Activated CD8-positive, alpha-beta memory T cell treated with anti-CD3 and anti-CD28 coated beads, Interleukin-2, amount 50 U/mL, for 1 hour (primary cell): ENCODE measurements around the gene CAMK1D.

Experiments used
- DNase-seq: peaks from one replicate; pipeline ENCODE4 v3.0.0-alpha.2; 2020; ENCODE audit errors: extremely low read depth

CAMK1D gene

DNA sequence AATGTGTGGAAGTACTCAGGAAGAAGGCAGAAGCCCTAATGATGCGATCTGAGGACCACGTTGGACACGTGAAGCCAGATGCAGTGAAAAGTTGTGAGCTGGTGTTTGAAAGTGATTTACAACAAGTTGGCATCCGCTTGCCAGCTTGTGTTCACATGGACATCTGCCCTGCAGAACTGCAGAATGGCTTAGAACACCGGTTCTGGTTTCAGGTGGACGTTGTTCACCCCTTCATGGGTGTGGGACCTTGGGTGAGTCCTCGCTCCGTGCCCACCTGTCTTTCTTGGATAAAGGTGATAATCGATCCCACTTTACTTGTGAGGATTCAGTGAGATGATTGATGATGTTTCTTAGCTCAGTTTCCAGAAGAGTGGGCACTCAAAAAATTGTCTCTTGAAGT is 53.8 kb downstream of the CAMK1D start:
- DNase-seq, result no peak

DNA sequence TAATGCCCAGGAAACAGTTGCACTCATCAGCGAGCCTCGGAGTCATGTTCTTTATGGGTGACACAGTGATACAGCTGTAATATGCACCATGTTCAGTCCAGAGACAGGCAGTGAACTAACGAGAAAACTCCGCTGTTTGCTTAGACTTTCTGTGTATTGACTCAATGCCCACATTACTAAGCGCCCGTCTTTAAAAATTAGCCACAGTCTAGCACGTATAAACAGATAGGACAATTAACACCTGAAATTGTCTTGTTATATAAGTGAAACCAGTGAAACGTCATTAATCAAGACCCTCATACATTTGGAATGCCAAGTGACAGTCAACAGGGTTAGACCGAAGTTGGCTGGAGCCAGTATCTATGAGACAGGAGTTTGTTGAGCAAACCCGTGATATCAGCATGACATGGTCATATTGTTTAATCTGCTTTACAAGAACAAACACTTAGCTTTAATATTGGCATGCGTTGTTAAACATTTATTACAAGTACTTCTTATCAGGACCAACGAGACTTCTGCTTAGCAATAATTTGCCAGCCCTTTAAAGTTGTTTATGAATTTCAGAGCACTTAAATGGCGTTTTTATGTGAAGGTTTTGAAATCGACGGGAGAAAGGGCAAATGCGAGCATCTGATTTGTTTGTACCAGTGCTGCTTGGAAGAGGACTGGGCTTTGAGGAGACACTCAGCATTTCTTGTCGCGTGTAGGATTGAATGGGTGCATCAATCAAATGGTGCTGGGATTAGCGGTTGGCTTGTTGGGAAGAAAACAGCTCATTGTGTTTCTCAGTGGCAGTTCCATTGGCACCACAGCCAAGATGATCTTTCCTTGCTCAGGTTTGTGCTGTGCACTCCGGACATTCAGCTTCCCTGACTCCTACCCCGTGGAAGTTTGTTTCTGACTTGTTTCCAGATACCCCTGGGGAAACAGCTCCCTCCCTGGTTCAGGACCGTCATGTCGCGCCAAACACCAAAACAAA is 56.3 kb downstream of the CAMK1D start:
- DNase-seq, result no peak

DNA sequence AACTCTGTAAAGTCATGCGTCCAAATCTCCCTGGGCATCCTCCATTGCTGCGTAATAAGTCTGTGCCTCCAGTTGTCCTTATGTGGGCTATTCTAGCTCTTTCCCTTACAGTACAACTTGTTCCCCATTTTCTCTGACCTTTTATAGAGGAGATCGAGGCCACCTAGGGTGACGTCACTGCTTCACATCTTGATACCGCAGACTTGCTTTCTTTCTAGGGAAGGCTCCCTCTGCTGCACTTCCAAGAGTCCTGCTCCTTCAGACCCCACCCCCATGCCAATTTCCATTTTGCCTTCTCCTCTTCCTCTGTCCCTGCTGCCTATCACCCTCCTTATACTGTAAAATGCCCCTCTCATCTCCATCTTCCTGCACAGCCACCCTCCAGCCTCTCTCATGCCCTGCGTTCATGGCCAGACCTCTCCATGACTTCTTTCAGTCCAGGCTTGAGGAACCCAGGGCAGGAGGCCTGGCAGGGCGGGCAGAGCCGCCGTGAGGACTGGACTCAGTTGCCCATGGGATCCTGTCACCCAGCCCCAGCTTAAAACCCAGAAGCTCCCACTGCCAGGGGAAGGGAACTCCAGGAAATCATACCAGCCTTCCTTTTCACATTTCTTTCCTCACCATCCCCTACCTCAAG is 57.5 kb downstream of the CAMK1D start:
- no peak for DNase-seq

DNA sequence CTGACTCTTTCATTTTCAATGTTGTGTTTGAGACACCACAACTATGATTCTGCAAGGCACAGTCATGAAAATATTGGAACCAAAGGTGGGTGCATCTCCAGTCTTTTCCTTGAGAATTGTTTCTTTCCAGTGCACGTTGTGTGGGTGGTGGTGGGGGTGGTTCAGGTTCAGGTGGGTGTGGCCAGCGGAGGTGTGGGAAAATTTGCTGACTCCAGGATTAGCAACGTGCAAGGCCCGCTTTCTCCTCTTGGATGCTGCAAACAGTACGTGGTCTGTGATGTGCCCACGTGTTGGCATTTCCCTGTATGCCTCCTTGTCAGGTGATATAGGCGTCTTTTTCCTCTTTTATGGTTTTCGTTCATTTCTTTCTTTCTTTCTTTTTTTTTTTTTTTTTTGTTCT is 59.1 kb downstream of the CAMK1D start:
- no peak for DNase-seq

DNA sequence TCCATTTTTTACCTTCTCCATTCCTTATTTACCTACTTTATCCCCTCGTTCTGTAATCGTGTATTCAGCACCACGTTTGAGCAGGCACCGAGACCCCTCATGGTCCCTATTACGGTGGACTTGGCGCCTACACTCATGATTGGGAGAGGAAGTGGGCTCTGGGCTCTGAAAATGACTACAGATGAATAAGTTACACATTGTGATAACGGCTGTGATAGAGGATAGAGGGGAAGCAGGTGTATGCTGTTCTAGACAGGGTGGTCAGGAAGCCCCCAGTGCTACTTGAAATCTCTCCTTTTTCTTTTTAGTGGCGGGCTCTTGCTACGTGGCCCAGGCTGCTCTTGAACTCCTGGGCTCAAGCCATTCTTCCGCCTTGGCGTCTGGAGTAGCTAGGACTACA is 59.8 kb downstream of the CAMK1D start:
- DNase-seq, result no peak

DNA sequence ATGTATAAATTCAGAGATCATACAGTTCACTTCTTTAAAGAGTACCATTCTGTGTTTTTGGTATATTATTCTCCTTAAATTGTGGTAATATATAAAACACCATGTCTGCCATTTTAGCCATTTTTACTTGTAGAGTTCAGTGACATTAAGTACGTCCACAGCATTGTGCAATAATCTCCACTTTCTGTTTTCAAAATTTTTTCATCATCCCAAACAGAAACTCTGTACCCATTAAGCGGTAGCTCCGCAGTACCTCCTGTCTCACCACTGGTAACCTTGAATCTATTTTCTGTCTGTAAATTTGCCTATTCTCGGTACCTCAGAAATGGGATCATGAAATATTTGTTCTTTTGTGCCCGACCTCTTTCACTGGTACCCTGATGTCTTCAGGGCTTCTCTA is 60.3 kb downstream of the CAMK1D start:
- DNase-seq, result no peak

DNA sequence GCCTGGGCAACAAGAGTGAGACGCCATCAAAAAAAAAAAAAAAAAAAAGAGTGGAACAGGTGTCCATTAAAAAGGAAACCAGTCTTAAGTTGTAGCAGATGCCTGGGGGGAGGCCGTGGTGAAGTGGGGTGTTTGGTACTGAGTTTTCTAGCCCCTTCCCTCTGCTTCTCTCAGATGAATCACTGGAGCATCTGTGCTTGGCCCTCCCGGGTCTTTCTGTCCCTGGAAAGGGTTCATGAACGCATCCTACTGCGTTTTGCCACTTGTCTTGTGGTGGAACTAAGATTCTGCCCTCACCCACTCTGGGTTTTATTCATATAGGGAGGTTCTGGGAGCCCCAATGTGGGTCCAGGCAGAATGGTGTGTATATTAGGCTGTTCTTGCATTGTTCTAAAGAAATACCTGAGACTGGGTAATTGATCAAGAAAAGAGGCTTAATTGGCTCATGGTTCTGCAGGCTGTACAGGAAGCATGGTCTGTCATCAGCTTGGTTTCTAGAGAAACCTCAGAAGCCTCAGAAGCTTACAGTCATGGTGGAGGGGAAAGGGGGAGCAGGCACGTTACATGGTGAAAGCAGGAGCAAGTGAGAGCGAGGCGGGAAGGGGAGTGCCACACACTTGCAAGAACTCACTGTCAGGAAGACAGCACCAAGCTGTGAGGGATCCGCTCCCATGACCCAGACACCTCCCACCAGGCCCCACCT is 63.5 kb downstream of the CAMK1D start:
- no peak for DNase-seq

DNA sequence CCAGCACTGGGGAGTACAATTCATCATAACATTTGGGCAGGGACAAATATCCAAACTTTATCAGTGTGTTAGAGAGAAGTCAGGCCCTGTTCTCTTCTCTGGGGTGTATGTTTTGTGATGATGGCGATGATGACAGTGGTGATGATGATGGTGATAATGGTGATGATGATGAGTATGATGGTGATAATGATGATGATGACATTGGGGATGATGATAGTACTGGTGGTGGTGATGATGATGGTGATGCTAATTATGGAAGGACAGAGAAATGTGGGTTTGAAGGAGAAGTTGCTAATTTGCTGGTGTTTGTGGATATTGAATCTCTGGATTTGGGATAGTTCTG is 64.0 kb downstream of the CAMK1D start:
- DNase-seq, result no peak

DNA sequence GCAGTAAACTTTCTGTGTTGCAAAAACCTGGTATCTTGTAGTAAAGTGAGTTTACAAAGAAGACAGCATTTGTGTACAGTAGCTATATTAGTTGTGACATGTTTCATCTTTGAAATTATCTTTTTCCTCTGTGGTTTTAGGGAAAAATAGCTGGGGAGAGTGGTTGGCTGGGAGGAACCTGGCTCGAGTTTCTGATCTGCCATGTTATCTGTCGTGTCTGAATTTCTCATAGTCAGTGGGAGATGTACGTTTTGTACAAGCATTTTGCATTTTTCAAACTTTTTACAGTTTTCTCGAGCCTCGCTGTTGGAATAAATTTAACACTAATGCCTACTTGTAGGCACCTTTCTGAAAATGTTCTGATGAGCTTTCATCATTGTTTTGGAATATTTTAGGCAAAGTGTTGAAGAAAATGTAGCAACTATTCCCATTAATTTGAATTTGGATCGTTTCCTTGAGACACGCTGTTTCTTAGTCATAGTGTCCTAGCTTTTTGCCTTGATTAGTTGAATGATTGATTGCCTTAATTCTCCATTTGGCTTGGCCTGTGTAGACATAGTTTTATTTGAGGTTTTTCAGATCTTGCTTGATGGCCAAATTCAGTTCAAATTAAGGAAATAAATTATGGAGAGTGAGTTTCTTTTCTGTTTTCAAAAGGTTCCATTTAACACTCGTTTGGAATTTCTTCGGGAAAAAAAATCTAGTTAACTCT is 65.1 kb downstream of the CAMK1D start:
- no peak for DNase-seq

DNA sequence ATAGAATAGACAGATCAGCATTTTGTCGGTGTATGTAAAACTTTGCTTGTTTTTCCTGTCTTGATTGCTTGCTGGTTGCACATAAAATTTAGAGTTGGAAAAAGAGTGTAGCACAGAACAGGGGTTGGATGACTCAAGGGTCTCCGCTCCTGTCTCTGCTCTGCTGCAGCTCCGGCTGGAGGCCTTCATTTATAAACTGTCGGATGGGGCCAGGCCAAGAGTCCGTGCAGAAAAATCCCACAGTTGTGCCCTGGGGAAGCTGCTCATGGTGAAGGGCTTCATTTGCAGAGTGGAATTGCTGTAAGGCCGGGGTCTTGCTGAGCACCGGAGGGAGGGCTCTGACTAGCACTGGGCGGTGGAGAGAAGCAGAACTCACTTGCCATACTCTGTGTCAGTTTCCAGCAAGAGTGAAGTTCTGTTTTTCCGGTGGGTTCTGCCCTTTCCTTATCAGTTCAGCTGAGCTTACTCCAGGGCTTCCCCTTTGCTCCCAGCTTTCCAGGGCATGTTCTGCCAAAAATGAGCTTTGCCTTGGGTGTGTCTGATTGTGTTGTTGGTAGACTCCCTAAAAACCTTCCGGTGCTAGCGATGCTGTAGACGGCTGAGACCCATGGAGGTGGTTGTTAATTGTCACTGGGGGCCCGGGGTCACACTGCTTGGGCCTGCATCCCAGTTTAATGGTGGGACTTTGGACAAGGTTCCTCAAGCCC is 67.2 kb downstream of the CAMK1D start:
- DNase-seq, result no peak

DNA sequence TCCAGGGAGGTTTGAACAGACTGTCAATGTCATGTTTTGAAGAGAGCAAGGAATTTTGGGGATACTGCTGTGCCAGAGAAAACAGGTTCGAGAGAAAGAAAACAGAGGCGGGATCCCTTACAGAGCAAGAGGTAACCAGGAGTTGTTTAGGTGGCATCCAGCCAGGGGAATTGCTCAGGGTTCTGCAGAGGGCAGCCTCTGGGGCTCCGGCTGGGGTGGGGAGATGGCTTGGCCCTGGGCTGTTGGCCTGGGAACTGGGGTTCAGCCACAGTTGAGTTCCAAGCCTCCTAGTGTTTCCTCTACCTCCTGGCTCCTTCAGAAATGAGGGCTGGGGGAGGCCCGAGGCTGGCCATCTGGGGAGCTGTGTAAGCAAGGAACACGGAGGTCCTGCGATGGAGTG is 68.0 kb downstream of the CAMK1D start:
- DNase-seq, result no peak

DNA sequence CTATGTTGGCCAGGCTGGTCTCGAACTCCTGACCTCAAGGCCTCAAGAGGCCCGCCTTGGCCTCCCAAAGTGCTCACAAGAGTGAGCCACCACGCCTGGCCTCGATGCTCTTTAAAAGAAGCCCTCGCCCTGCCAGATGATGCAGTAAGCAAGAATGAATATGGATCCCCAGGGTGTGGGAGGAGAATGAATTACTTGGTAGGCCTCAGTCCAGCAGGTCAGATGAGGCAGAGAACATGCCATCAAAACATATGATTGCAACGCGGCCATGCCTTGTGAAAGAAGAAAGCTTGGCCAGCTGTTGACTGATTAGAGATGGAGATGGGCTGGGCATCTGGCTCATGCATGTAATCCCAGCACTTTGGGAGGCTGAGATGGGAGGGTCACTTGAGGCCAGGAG is 68.7 kb downstream of the CAMK1D start:
- no peak for DNase-seq

DNA sequence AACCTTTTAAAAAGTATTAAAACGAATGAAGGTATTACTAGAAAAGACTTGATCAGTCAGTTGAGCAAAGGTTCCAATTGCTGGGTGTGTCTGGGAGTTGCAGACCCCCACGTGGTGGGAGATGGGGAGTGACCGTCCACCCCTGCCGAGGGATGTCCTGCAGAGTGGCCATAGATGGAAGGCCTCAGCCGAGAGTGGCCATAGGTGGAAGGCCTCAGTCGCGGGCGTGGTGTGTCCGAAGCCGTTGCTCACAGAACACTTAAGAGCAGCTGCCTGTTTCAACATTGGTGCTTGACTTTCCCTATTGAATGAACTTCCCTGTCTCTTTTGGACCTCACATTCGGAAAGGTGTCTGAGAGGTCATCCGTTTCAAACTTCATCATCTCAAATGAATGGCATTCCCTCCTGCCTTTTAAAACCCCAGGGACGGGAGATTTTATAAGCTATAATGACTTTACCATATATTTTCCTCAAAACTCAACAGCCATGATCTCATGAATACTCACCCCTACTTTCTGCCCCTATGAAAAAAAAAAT is 69.4 kb downstream of the CAMK1D start:
- DNase-seq, result no peak

DNA sequence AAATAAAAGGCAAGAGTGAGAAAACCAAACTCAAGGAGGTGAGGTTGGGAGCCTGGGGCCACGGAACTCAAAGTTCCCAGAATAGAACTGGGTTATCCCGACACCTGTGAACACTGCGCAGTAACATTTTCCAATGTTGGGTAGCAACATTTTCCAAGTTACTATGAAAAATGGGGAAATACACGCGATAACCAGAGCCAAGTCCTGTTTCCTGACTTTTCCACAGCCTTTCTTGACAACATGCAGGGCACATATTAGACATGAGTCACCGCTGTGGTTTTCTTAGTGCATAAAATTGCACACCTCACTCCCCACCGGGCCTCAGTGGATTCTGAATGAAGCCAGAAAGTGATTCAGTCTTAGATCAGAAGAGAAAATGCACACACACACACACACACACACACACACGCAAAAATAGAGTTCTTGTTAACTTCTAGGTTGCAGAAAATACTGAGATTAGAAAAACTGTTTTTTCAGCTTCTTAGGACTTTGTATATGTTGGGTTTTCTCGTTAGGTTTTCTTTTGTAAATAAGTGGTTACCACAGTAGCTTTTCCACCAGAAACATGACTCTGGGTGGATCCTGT is 70.0 kb downstream of the CAMK1D start:
- DNase-seq, result peak; percentile 53

DNA sequence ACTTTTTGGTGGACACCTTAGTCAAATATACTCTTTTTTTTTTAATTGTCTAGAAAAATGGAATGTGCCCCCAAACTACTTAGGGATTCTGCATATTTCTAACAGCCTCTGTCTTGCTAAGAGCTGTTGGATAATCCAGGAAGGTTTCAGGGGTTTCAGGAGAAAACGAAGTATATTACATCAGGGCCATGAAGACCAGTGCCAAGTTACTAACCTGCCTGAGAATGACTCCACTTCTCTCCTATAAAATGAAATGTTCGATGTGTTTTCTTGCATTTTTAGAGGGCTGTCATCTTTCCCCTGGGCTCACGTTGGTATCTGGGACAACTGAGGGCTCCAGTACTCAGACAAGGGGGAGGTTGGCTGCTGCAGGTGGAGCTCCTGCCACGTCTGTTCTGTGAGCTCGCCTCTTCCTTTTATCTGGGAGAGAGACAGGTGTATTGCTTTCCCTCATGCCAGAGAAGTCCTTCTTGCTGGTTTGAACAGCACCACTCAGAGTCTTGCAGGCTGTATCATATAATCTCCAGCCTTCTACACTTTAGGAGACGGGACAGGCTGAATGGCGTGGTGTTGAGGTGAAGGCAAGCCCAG is 71.3 kb downstream of the CAMK1D start:
- no peak for DNase-seq

DNA sequence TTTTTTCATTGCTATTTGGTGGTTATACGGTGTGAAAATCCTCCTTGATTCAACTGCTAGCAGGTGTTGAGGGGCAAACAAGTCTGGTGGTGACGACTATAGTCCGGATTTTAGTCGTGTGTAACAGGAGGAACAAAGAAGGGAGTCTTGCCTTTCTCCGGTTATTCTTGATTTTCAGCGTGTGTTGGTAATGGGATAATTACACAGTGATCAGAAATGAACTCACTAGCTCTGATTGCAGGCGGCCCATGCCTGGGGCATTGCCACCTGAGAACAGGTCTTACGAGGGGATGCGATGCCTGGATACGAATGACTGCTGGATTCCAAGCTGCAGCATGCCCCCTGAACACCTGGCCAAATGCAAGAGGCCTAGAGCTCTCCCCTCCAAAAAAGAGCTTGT is 72.8 kb downstream of the CAMK1D start:
- no peak for DNase-seq

DNA sequence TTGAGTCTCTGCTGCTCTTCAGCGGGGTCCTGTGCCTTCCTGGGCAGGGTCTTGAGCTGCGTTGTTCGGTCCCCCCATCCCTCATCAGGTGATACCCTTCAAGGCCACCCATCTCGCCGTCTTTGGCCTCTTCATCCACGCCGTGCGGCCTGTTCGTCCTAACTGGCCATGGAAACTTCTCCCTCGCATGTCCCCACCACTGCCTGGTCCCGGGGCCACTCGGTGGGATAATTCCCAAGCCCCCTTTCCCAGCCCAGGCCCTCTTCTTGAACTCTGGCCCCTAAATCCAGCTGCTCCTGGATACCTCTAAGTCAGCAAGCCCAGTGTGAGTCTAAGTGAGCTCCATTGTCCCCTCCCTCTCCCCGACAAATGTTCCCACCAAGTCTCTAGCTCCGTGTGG is 74.5 kb downstream of the CAMK1D start:
- no peak for DNase-seq

DNA sequence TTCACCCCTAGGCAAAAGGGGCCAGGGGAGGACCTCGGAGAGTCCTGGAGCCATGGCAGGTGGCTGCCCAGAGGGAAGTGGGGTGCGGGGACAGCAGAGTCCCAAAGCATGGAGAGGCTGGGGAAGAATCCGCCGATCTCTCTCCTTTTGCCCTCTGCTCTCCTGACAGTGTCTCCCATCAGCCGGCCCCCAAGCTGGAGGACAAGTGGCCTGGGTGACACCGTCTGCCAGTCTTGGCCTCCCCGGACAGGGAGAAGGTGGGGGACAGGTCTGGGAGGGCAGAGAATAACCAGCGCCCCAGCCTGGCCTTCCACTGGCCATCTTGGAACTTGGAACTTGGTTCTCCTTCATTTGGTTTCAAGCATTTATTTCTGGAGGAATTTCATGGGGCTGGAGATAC is 77.9 kb downstream of the CAMK1D start:
- no peak for DNase-seq

DNA sequence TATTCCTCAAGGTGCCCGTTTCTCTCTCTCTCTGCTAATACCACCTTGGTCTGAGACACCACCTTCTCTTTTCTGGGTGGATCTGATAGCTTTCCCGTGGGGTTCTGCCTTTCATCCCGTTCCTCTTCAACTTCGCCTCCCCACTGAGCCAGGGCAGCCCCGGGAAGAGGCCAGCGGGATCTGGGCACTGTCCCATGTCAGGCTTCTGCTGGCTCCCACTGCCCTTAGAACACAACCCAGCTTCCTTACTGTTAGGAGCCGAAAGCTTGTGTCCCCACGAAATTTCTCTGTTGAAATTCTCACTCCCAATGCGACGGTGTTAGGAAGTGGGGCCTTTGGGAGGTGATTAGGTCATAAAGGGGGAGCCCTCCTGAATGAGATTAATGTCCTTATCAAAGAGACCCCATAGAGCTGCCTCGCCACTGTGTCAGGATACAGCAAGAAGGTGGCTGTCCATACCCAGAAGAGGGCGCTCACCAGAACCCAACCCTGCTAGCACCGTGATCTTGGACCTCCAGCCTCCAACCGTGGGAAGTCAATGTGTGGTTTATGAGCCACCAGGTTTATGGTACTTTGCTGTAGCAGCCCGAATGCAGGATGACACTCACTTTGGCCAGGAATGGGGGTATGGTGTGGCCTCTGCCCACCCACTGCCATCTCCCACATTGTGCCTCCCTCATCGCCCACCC is 79.2 kb downstream of the CAMK1D start:
- no peak for DNase-seq
